ENCODE results near the gene CALM3.

- TF ChIP-seq CTCF (IDR thresholded peaks at IDR 0.05; ENCODE audit: extremely low read depth in 1 of 2, insufficient read depth in 1 of 2, low read depth in 1 of 2, low read length in 2 of 2) = no peak
- TF ChIP-seq POLR2AphosphoS5 (IDR thresholded peaks at IDR 0.05; ENCODE audit: insufficient read depth, low read depth, low read length) = no peak
- TF ChIP-seq POLR2A (IDR thresholded peaks at IDR 0.05; ENCODE audit: low read depth, low read length) = no peak
- TF ChIP-seq EZH2 (IDR thresholded peaks at IDR 0.05; ENCODE audit: borderline replicate concordance, low read depth, low read length, severe bottlenecking) = no peak
- no peak for TF ChIP-seq GATA2 (IDR thresholded peaks at IDR 0.05; ENCODE audit: insufficient read depth, insufficient read length, low read depth, low read length)
Measured at GRCh38 chr19:46578450-46578849, 22.7 kb upstream of the CALM3 start.
